ENCODE measurements around the gene GLRA2. TPM values are rescaled to one million over a fixed set of nuclear protein-coding genes. Genes with fewer than 3 reads are reported as not detected.

The GLRA2 gene
- total and polyA plus RNA-seq, 10 of the 15 experiments (the other 5 are each of a cell fraction or from before 2014, with no cell fraction given): 0.01 TPM; not detected in 9

- intact Hi-C loops (cut with micrococcal nuclease; ENCODE audit: unreplicated experiment) (no loop called here), in situ Hi-C loops (cut with MboI) (no loop called here)
- ChIA-PET SMC1A (ENCODE audit: uncharacterized antibody, unreplicated experiment) (no interaction called here), POLR2A (no interaction called here), RAD21 (ENCODE audit: unreplicated experiment) (no interaction called here), CTCF (no interaction called here)
- Histone ChIP-seq H2AFZ (ENCODE audit: control insufficient read depth, low read depth, low read length) (no peak overlapping the region), H3K9ac (ENCODE audit: control insufficient read depth, insufficient read depth, low read length) (no peak overlapping the region), H3K27me3 (replicated peaks in 1 of 2; ENCODE audit: control insufficient read depth in 2 of 2, insufficient read depth in 2 of 2, low read length in 1 of 2) (no peaks in the 10 kb centered on the region), H3K4me2 (ENCODE audit: control insufficient read depth, insufficient read depth) (no peak overlapping the region), H3K36me3 (ENCODE audit: control insufficient read depth in 2 of 2, insufficient read depth in 2 of 2, low read length in 1 of 2) (no peaks in the 10 kb centered on the region), H3K4me3 (no peak overlapping the region), H3K79me2 (ENCODE audit: control insufficient read depth, insufficient read depth, low read length) (no peaks in the 10 kb centered on the region), H3K9me3 (replicated peaks; ENCODE audit: control insufficient read depth, insufficient read depth, low read length) (no peaks in the 10 kb centered on the region), H3K27ac (ENCODE audit: control insufficient read depth, insufficient read depth) (no peak overlapping the region), H3K4me1 (ENCODE audit: control insufficient read depth, insufficient read depth, low read length) (no peaks in the 10 kb centered on the region), H4K20me1 (ENCODE audit: control insufficient read depth, insufficient read depth) (no peaks in the 10 kb centered on the region)
- no peak for ATAC-seq
- FAIRE-seq: no peak
- 40% methylated on average over 3 of the region's 3 CpGs for WGBS (ENCODE audit: insufficient coverage, insufficient replicate concordance, low lambda C conversion rate, missing lambda C conversion rate)
- no TSS peak for BruUV-seq (replicated peaks)
- TF ChIP-seq ZBTB33 (IDR thresholded peaks at IDR 0.05) (no peak), GABPA (IDR thresholded peaks at IDR 0.05; ENCODE audit: low read depth) (no peak), GATAD2B (conservative IDR thresholded peaks at IDR 0.05; ENCODE audit: low read depth) (no peak), ATF3 (IDR thresholded peaks at IDR 0.05; ENCODE audit: borderline replicate concordance, extremely low read depth, low read depth, low read length) (no peak), CEBPZ (IDR thresholded peaks at IDR 0.05; ENCODE audit: low read depth, low read length) (no peak), NR2C1 (IDR thresholded peaks at IDR 0.05) (no peak), IKZF2 (IDR thresholded peaks at IDR 0.05) (no peak), HSF1 (IDR thresholded peaks at IDR 0.05; ENCODE audit: low read depth, low read length) (no peak), CEBPB (IDR thresholded peaks at IDR 0.05; ENCODE audit: borderline replicate concordance in 1 of 2, low read depth in 2 of 2, low read length in 2 of 2) (no peak), NRF1 (conservative IDR thresholded peaks at IDR 0.05; ENCODE audit: low read depth, low read length) (no peak), SMAD5 (IDR thresholded peaks at IDR 0.05; ENCODE audit: low read depth) (no peak), ZNF384 (IDR thresholded peaks at IDR 0.05; ENCODE audit: borderline replicate concordance, low read depth, low read length) (no peak), PAX8 (IDR thresholded peaks at IDR 0.05) (no peak), ZNF207 (IDR thresholded peaks at IDR 0.05; ENCODE audit: borderline replicate concordance) (no peak), HDAC2 (IDR thresholded peaks at IDR 0.05) (no peak), RUNX3 (IDR thresholded peaks at IDR 0.05; ENCODE audit: low read length) (no peak), MLLT1 (IDR thresholded peaks at IDR 0.05) (no peak)
- DNase-seq (ENCODE audit: low read depth, low spot score): no peak
Measured at GRCh38 chrX:14607446-14607985, 78.2 kb downstream of the GLRA2 start.
